ENCODE data around the gene ACLY.

DNA sequence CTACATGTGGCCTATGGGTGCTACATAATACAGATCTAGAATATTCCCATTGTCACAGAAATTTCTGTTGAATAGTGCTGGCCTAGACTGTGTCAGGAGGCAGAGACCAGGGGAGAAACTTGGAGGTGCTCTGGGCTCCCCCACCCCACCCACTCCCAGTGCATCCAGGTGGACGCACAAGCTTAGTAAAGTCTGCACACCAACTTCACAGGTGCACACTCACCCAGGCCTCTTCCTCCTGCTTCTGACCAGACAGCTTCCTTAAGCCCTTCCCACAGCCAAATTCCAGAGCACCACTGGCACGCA lies 40.2 kb upstream of the ACLY start:
- no peak for TF ChIP-seq CTCF (IDR thresholded peaks at IDR 0.05; ENCODE audit: insufficient read depth, low read depth, low read length)
- TF ChIP-seq EZH2 (IDR thresholded peaks at IDR 0.05; ENCODE audit: insufficient read depth, low read length), result no peak

Measured in astrocyte (in vitro differentiated cells and primary cell).